GM23338 (cell line): ENCODE measurements around the gene EP400. TPM values are rescaled to one million over a fixed set of nuclear protein-coding genes. Genes with fewer than 3 reads are reported as not detected.

ENCODE experiments used
- ATAC-seq: fragments of 200-7000 bp; cut with Tn5 transposase; 3 replicates; pipeline ENCODE4 v1.9.1; 2020
- DNase-seq: peaks from one replicate; pipeline ENCODE4 v3.0.0-alpha.2; 2015; ENCODE audit warnings: low spot score
- H2AFZ ChIP-seq: fragments of 200-600 bp; sonication (generic); 2 replicates; pipeline ENCODE4 v1.8.0; 2016; ENCODE audit warnings: antibody characterized with exemption, mild to moderate bottlenecking, moderate library complexity
- H3F3A ChIP-seq: fragments of 200-600 bp; sonication (generic); replicated peaks from 2 replicates; pipeline ENCODE4 v1.8.0; 2017; ENCODE audit warnings: antibody characterized with exemption, mixed run types, low read depth
- H3K27ac ChIP-seq: fragments of 200-600 bp; sonication (generic); 2 replicates; pipeline ENCODE4 v1.6.1; 2016; ENCODE audit warnings: low read depth
- H3K27me3 ChIP-seq: fragments of 200-600 bp; sonication (generic); 2 replicates; pipeline ENCODE4 v1.8.0; 2016; ENCODE audit warnings: mild to moderate bottlenecking, mixed run types, moderate library complexity; ENCODE audit not compliant: insufficient read depth
- H3K36me3 ChIP-seq: fragments of 200-600 bp; sonication (generic); 2 replicates; pipeline ENCODE4 v1.8.0; 2016; ENCODE audit warnings: mild to moderate bottlenecking; ENCODE audit not compliant: insufficient read depth
- H3K4me1 ChIP-seq: fragments of 200-600 bp; sonication (generic); 2 replicates; pipeline ENCODE4 v1.8.0; 2016; ENCODE audit warnings: mild to moderate bottlenecking, moderate library complexity; ENCODE audit not compliant: insufficient read depth
- H3K4me2 ChIP-seq: fragments of 200-600 bp; sonication (generic); 2 replicates; pipeline ENCODE4 v1.7.1; 2017; ENCODE audit warnings: mixed run types
- H3K4me3 ChIP-seq: fragments of 200-600 bp; sonication (generic); 2 replicates; pipeline ENCODE4 v1.6.1; 2016; ENCODE audit warnings: mixed run types
- H3K79me2 ChIP-seq: fragments of 200-600 bp; sonication (generic); replicated peaks from 2 replicates; pipeline ENCODE4 v1.8.0; 2017; ENCODE audit warnings: mild to moderate bottlenecking; ENCODE audit not compliant: insufficient read depth
- H3K9me2 ChIP-seq: fragments of 200-600 bp; sonication (generic); 2 replicates; pipeline ENCODE4 v1.8.0; 2017; ENCODE audit not compliant: insufficient read depth
- H4K20me1 ChIP-seq: fragments of 200-600 bp; sonication (generic); replicated peaks from 2 replicates; pipeline ENCODE4 v1.8.0; 2017; ENCODE audit warnings: mild to moderate bottlenecking; ENCODE audit not compliant: insufficient read depth
- H3K27ac Mint-ChIP-seq: 2 replicates; pipeline ENCODE4 v1.8.0; 2020; ENCODE audit warnings: inconsistent platforms, mild to moderate bottlenecking, moderate library complexity, mixed read lengths
- H3K27me3 Mint-ChIP-seq: 3 replicates; pipeline ENCODE4 v1.8.0; 2022; ENCODE audit warnings: low read depth, mild to moderate bottlenecking, moderate library complexity, mixed read lengths, inconsistent platforms; ENCODE audit not compliant: insufficient read depth, poor library complexity
- H3K36me3 Mint-ChIP-seq: 3 replicates; pipeline ENCODE4 v1.8.0; 2021; ENCODE audit warnings: low read depth, mild to moderate bottlenecking, inconsistent platforms, moderate library complexity, mixed read lengths
- H3K4me1 Mint-ChIP-seq: 3 replicates; pipeline ENCODE4 v1.8.0; 2020; ENCODE audit warnings: mild to moderate bottlenecking, inconsistent platforms, mixed read lengths
- H3K4me3 Mint-ChIP-seq: 3 replicates; pipeline ENCODE4 v1.8.0; 2021; ENCODE audit warnings: moderate library complexity, mild to moderate bottlenecking, inconsistent platforms, mixed read lengths
- H3K9me3 Mint-ChIP-seq: 3 replicates; pipeline ENCODE4 v1.8.0; 2020; ENCODE audit warnings: moderate library complexity, mild to moderate bottlenecking, inconsistent platforms, mixed read lengths
- CREB1 ChIP-seq: fragments of 250-450 bp; sonication (Bioruptor Pico); IDR thresholded peaks from 2 replicates; pipeline ENCODE4 v1.5.0; 2020; ENCODE audit warnings: low read depth, mild to moderate bottlenecking, moderate library complexity
- CTCF ChIP-seq, 2 experiments: fragments of 200-600 bp in 1 of 2; sonication (generic) in 1 of 2; conservative IDR thresholded peaks; 2 replicates each; pipeline versions ENCODE4 v1.5.1 to v1.6.1; 2016 to 2017; ENCODE audit warnings: antibody characterized with exemption in 2 of 2, low read depth in 2 of 2, mild to moderate bottlenecking in 2 of 2, moderate library complexity in 1 of 2
- ETS1 ChIP-seq: IDR thresholded peaks from 2 replicates; pipeline ENCODE4 v1.6.1; 2016; ENCODE audit warnings: antibody characterized with exemption
- EZH2 ChIP-seq: fragments of 200-600 bp; sonication (generic); IDR thresholded peaks from one replicate; pipeline ENCODE4 v1.8.0; 2017; ENCODE audit warnings: antibody characterized with exemption, mild to moderate bottlenecking, low read depth; ENCODE audit not compliant: unreplicated experiment
- EZH2phosphoT487 ChIP-seq: fragments of 200-600 bp; sonication (generic); IDR thresholded peaks from one replicate; pipeline ENCODE4 v1.8.1; 2018; ENCODE audit warnings: antibody characterized with exemption; ENCODE audit not compliant: unreplicated experiment
- JUNB ChIP-seq: IDR thresholded peaks from one replicate; pipeline ENCODE4 v1.6.1; 2016; ENCODE audit warnings: antibody characterized with exemption; ENCODE audit not compliant: unreplicated experiment
- NANOG ChIP-seq: IDR thresholded peaks from 2 replicates; pipeline ENCODE4 v1.6.1; 2016; ENCODE audit warnings: antibody characterized with exemption, borderline replicate concordance
- POLR2AphosphoS5 ChIP-seq: IDR thresholded peaks from 2 replicates; pipeline ENCODE4 v1.6.1; 2016; ENCODE audit warnings: antibody characterized with exemption, low read depth
- REST ChIP-seq: IDR thresholded peaks from one replicate; pipeline ENCODE4 v1.6.1; 2018; ENCODE audit warnings: antibody characterized with exemption; ENCODE audit not compliant: unreplicated experiment
- STAT1 ChIP-seq: IDR thresholded peaks from one replicate; pipeline ENCODE4 v1.6.1; 2016; ENCODE audit warnings: antibody characterized with exemption; ENCODE audit not compliant: unreplicated experiment
- ZNF114 ChIP-seq: fragments of 250-450 bp; sonication (Bioruptor Pico); IDR thresholded peaks from 2 replicates; pipeline ENCODE4 v1.5.0; 2020; ENCODE audit warnings: mild to moderate bottlenecking, moderate library complexity
- ZNF331 ChIP-seq: fragments of 250-450 bp; sonication (Bioruptor Pico); IDR thresholded peaks from 2 replicates; pipeline ENCODE4 v1.5.0; 2020; ENCODE audit warnings: low read depth, mild to moderate bottlenecking, moderate library complexity
- ZNF462 ChIP-seq: fragments of 250-450 bp; sonication (Bioruptor Pico); IDR thresholded peaks from 2 replicates; pipeline ENCODE4 v1.5.0; 2020; ENCODE audit warnings: mild to moderate bottlenecking, moderate library complexity
- polyA plus RNA-seq: library from polyadenylated mRNA; unstranded; fragments of >200 nt; fragmentation: Nextera tagmentation; extraction: Ambion mirVana; gene quantifications from 2 replicates; pipeline ENCODE4 v1.2.1, GENCODE V29; 2016
- total RNA-seq: library from RNA; depleted of rRNA; stranded (reverse); fragments of >200 nt; shearing (Covaris generic); gene quantifications from 2 replicates; pipeline ENCODE4 v1.2.3, GENCODE V29; 2014

EP400 gene
- total and polyA plus RNA-seq, 2 experiments from 2014 or later, result 26.3 to 57.2 TPM

GRCh38 chr12:132046561-132046960 is 96.8 kb downstream of the EP400 start:
- peak overlapping the region; percentile 81 for H3K27ac ChIP-seq
- peak overlapping the region; percentile 91 for H3K27ac Mint-ChIP-seq
- no peak for TF ChIP-seq JUNB
- no peak for TF ChIP-seq CTCF (conservative IDR thresholded peaks at IDR 0.05; ENCODE audit: low read depth in 2 of 2)
- TF ChIP-seq ZNF462, result no peak
- TF ChIP-seq REST, result no peak
- TF ChIP-seq NANOG, result no peak
- TF ChIP-seq ETS1, result no peak
- no peak for TF ChIP-seq CREB1 (CRISPR knock-in tag)
- TF ChIP-seq EZH2phosphoT487, result no peak
- no peak for TF ChIP-seq EZH2
- no peak for TF ChIP-seq POLR2AphosphoS5
- no peak for TF ChIP-seq ZNF114 (CRISPR knock-in tag)
- TF ChIP-seq STAT1, result no peak
- no peak for TF ChIP-seq ZNF331 (CRISPR knock-in tag)
- no peak overlapping the region for H2AFZ ChIP-seq
- peak; percentile 30; the same call in 2 of the 3 replicates for ATAC-seq
- H3K9me3 Mint-ChIP-seq, result peaks cover 3% of the 10 kb centered on the region; the same call in 2 of the 3 replicates
- H3K36me3 ChIP-seq, result peaks cover 47% of the 10 kb centered on the region
- H3K4me1 Mint-ChIP-seq, result peaks cover 43% of the 10 kb centered on the region
- no peaks in the 10 kb centered on the region for H3K9me2 ChIP-seq
- H3K79me2 ChIP-seq, result peaks cover 23% of the 10 kb centered on the region
- no peak for DNase-seq
- H3K36me3 Mint-ChIP-seq, result peaks cover 77% of the 10 kb centered on the region
- no peak overlapping the region for H3K4me3 Mint-ChIP-seq
- peaks cover 6% of the 10 kb centered on the region for H3K27me3 Mint-ChIP-seq
- peaks cover 8% of the 10 kb centered on the region; the same call in 1 of the 2 replicates for H3F3A ChIP-seq
- no peak overlapping the region for H3K4me2 ChIP-seq
- peaks cover 21% of the 10 kb centered on the region for H3K4me1 ChIP-seq
- peak overlapping the region; percentile 17; the same call in 1 of the 2 replicates for H3K4me3 ChIP-seq
- H4K20me1 ChIP-seq, result no peaks in the 10 kb centered on the region
- H3K27me3 ChIP-seq, result no peaks in the 10 kb centered on the region
